ENCODE data around the gene LMO3. TPM values are rescaled to one million over a fixed set of nuclear protein-coding genes. Genes with fewer than 3 reads are reported as not detected.

Gene LMO3
- total RNA-seq, 2 donors from 2014 or later = 3.7 to 9.6 TPM

DNA sequence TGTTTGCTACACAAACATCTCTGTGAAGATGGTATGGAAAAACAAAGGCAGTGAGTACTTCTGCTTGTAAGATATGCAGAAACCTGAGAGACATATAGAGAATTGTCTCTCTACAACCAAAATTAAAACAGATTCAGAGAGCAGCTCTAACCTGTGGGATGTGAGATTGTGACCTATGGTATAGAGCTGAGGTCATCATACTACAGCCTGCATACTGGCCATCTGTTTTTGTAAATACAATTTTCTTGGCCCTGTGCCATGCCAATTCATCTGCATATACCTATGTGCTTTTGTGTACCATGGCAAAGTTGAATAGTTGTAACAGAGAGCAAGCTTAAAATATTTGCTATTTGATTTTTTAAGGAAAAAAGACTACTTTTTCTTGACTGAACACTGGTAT lies 99.6 kb downstream of the LMO3 start:
- Histone ChIP-seq H3K36me3 (no peaks in the 10 kb centered on the region), H3K4me1 (replicated peaks) (no peaks in the 10 kb centered on the region), H3K4me3 (no peak overlapping the region), H3K9me3 (no peaks in the 10 kb centered on the region), H3K27ac (no peak overlapping the region), H3K27me3 (replicated peaks; ENCODE audit: insufficient read depth) (no peaks in the 10 kb centered on the region)
- intact Hi-C loops (cut with DNase I) = no loop called here
- DNase-seq (ENCODE audit: low spot score) = no peak
- TF ChIP-seq POLR2AphosphoS5 (IDR thresholded peaks at IDR 0.05) (no peak), POLR2A (IDR thresholded peaks at IDR 0.05) (no peak)
- TF ChIP-seq, protein P1, sequence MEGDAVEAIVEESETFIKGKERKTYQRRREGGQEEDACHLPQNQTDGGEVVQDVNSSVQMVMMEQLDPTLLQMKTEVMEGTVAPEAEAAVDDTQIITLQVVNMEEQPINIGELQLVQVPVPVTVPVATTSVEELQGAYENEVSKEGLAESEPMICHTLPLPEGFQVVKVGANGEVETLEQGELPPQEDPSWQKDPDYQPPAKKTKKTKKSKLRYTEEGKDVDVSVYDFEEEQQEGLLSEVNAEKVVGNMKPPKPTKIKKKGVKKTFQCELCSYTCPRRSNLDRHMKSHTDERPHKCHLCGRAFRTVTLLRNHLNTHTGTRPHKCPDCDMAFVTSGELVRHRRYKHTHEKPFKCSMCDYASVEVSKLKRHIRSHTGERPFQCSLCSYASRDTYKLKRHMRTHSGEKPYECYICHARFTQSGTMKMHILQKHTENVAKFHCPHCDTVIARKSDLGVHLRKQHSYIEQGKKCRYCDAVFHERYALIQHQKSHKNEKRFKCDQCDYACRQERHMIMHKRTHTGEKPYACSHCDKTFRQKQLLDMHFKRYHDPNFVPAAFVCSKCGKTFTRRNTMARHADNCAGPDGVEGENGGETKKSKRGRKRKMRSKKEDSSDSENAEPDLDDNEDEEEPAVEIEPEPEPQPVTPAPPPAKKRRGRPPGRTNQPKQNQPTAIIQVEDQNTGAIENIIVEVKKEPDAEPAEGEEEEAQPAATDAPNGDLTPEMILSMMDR (IDR thresholded peaks at IDR 0.05) = no peak

GRCh38 chr12:16504200-16504599 lies 101.8 kb downstream of the LMO3 start:
- TF ChIP-seq, protein P1 (IDR thresholded peaks at IDR 0.05) = no peak
- intact Hi-C loops (cut with DNase I) = no loop called here
- 83% methylated on average over 1 of the region's 1 CpG for WGBS
- Histone ChIP-seq H3K4me1 (replicated peaks) (no peaks in the 10 kb centered on the region), H3K27me3 (replicated peaks; ENCODE audit: insufficient read depth) (no peaks in the 10 kb centered on the region), H3K9me3 (no peaks in the 10 kb centered on the region), H3K4me3 (no peak overlapping the region), H3K36me3 (no peaks in the 10 kb centered on the region), H3K27ac (no peak overlapping the region)
- DNase-seq (ENCODE audit: low spot score) = no peak

GRCh38 chr12:16499611-16500010 lies 106.4 kb downstream of the LMO3 start:
- H3K4me1 ChIP-seq (replicated peaks) = no peaks in the 10 kb centered on the region
- no peaks in the 10 kb centered on the region for H3K36me3 ChIP-seq
- H3K27ac ChIP-seq = no peak overlapping the region
- no peak for DNase-seq (ENCODE audit: low spot score)
- no peaks in the 10 kb centered on the region for H3K9me3 ChIP-seq
- no peak overlapping the region for H3K4me3 ChIP-seq
- no peaks in the 10 kb centered on the region for H3K27me3 ChIP-seq (replicated peaks; ENCODE audit: insufficient read depth)
- 26% methylated on average over 7 of the region's 7 CpGs for WGBS
- TF ChIP-seq, protein P1 (IDR thresholded peaks at IDR 0.05) = no peak
- TF ChIP-seq POLR2A (IDR thresholded peaks at IDR 0.05) (no peak), POLR2AphosphoS5 (IDR thresholded peaks at IDR 0.05) (no peak)
- intact Hi-C loops (cut with DNase I) = no loop called here

All from prostate gland (tissue), 2 donors.